HFF-Myc (cell line): ENCODE results near the gene RHOH.

Source experiments
- DNase-seq: peaks from one replicate; pipeline ENCODE4 v3.0.0-alpha.2; 2011; ENCODE audit warnings: low read depth; ENCODE audit errors: extremely low read depth
- H3K4me3 ChIP-seq: replicated peaks from 2 replicates; pipeline ENCODE4 v1.5.1; 2011; ENCODE audit warnings: low read depth, mild to moderate bottlenecking, control low read depth, low read length
- TF ChIP-seq, protein P1 (sequence below): IDR thresholded peaks from 2 replicates; pipeline ENCODE4 v1.5.1; 2012; ENCODE audit warnings: mild to moderate bottlenecking, low read depth, low read length, control low read depth; ENCODE audit errors: missing control alignments

The RHOH gene

DNA sequence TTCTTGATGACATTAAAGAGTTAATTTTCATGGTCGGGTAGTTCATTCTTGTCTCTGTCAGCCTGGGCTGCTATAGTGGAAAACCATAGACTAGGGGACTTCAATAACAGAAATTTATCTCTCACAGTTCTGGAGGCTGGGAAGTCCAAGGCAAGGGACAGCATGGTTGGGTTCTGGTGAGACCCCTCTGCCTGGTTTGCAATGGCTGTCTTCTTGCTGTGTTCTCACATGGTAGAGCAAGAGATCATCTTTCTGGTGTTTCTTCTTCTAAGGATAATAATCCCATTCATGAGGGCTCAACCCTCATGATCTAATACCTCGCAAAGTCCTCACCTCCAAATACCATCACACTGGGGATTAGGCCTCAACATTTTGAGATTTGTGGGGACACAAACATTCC, 50.1 kb downstream of the RHOH start:
- TF ChIP-seq, protein P1, sequence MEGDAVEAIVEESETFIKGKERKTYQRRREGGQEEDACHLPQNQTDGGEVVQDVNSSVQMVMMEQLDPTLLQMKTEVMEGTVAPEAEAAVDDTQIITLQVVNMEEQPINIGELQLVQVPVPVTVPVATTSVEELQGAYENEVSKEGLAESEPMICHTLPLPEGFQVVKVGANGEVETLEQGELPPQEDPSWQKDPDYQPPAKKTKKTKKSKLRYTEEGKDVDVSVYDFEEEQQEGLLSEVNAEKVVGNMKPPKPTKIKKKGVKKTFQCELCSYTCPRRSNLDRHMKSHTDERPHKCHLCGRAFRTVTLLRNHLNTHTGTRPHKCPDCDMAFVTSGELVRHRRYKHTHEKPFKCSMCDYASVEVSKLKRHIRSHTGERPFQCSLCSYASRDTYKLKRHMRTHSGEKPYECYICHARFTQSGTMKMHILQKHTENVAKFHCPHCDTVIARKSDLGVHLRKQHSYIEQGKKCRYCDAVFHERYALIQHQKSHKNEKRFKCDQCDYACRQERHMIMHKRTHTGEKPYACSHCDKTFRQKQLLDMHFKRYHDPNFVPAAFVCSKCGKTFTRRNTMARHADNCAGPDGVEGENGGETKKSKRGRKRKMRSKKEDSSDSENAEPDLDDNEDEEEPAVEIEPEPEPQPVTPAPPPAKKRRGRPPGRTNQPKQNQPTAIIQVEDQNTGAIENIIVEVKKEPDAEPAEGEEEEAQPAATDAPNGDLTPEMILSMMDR, result no peak
- no peak for DNase-seq
- no peak overlapping the region for H3K4me3 ChIP-seq

DNA sequence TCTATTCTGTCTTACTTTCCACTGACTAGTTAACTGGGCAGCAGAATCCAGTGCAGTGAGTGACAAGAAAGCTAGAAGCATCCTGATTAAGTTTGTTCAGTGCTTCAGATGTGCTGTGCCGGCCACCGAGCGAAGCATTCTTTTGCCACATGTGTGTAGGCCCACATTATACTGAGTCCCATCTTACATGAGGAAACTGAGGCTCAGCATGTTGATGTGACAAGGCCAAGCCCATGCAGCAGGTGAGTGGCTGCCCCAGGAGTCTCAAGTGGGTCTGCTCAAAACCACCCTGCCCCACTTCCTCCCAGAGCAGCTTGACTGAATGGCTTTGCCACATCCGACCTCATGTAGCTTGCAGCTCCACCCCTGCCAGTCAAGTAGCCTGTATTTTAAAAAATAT, 50.5 kb downstream of the RHOH start:
- DNase-seq, result no peak
- H3K4me3 ChIP-seq, result no peak overlapping the region
- TF ChIP-seq, protein P1, result no peak

GRCh38 chr4:40251366-40251765, 54.5 kb downstream of the RHOH start:
- H3K4me3 ChIP-seq, result no peak overlapping the region
- no peak for DNase-seq
- TF ChIP-seq, protein P1, result no peak

DNA sequence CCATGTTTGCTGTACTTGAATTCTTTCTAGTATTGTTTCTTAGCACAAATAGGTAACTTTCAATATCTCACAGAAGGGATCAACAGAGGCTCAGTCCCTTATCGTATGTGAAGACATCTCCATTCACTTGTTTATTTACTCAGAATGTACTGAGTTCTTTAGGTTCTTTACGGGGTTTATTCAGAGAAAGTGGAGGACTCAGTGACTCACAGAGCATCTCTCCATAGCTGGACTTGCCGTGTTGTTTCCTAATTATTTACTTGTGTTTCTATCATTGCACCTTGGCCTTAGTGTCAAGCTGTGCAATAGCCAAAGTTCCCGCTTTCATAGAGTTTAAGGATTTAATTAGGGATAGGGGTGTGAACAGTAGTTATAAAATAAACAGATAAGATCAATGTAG, 57.1 kb downstream of the RHOH start:
- H3K4me3 ChIP-seq, result no peak overlapping the region
- no peak for DNase-seq
- TF ChIP-seq, protein P1, result no peak

- peak; percentile 25 for DNase-seq
- TF ChIP-seq, protein P1, result no peak
- no peak overlapping the region for H3K4me3 ChIP-seq
Measured at GRCh38 chr4:40254608-40255392, 58.0 kb downstream of the RHOH start.

DNA sequence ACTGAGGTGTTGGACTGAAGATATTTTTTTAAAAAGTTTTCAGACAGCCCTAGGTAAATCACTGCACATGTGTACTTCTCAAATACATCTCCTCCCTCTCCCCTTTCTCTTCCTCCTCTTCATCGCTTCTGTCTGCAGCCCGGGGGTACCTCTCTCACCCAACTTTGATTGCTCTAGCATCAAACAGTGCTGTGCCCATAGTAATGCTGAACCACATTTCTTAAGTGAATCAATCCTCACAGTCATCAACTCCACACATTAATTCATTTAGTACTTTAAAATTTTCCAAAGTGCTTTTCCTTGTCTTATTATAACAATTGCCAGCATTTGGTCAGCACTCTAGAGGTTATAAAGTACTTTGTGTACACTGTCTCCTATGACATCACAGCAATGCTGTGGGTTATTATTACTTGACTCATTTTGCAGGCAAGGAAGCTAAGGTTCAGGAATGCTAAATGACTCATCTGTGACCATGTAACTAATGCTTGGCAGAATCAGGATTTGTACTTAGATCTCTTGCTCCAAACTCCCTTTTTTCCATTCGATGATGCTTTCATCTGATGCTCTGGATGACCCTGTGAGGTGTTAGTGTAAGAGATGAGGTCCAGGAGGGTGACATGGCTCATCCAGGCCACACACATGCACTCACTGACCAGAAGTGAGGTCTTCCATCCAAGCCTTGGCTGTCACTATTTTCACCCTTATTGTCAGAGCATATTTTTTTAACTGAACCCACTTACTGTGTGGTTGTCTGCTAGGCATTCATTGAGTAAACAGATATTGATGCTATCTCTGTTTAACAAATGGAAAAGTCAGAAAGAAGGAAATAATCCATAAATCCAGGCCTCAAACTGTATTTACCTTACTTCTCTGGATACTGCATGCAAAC, 58.8 kb downstream of the RHOH start:
- TF ChIP-seq, protein P1, result no peak
- peak; percentile 93 for DNase-seq

More for the DNA sequence above, 58.8 kb downstream of the RHOH start:
- no peak overlapping the region for H3K4me3 ChIP-seq
